ENCODE measurements around the gene CEP290. TPM values are rescaled to one million over a fixed set of nuclear protein-coding genes. Genes with fewer than 3 reads are reported as not detected.

The CEP290 gene
- total and polyA plus RNA-seq, 2 of the 13 experiments (the other 11 are each of a cell fraction or from before 2014, with no cell fraction given) = 2.4 to 10.8 TPM

- Histone ChIP-seq H3K9me3 (ENCODE audit: low read length) (no peaks in the 10 kb centered on the region), H3K4me2 (ENCODE audit: low read depth, low read length) (no peak overlapping the region), H3K79me2 (ENCODE audit: insufficient read depth, low read length) (no peaks in the 10 kb centered on the region), H2AFZ (ENCODE audit: low read length) (no peak overlapping the region), H3K27me3 (ENCODE audit: control insufficient read depth in 1 of 2, insufficient read depth in 2 of 2, low read length in 2 of 2) (no peaks in the 10 kb centered on the region), H3K4me1 (ENCODE audit: insufficient read depth, low read length) (peaks cover 21% of the 10 kb centered on the region), H3K4me3 (replicated peaks in 1 of 3; ENCODE audit: insufficient read depth in 1 of 3, low read depth in 2 of 3, low read length in 3 of 3) (no peak overlapping the region), H3K9ac (ENCODE audit: insufficient read depth, low read depth, low read length) (no peak overlapping the region), H3K27ac (ENCODE audit: extremely low read length, insufficient read depth, low read length) (no peak overlapping the region), H3K36me3 (replicated peaks in 1 of 2; ENCODE audit: control insufficient read depth in 1 of 2, insufficient read depth in 2 of 2, low read length in 2 of 2) (0 out of 5 replicates have a peak, but pooled peaks cover 0 to 2% of the 10 kb centered on the region in 2 experiments), H4K20me1 (ENCODE audit: insufficient read depth, low read length) (no peaks in the 10 kb centered on the region)
- WGBS (ENCODE audit: low lambda C conversion rate) = 95% methylated on average over 3 of the region's 3 CpGs
- TF ChIP-seq NAIF1 (CRISPR knock-in tag; IDR thresholded peaks at IDR 0.05; ENCODE audit: borderline replicate concordance) (no peak), ZNF484 (CRISPR knock-in tag; IDR thresholded peaks at IDR 0.05; ENCODE audit: borderline replicate concordance, low read depth) (no peak), PCBP1 (IDR thresholded peaks at IDR 0.05; ENCODE audit: borderline replicate concordance, low read depth, low read length) (no peak), ESRRA (CRISPR knock-in tag; IDR thresholded peaks at IDR 0.05; ENCODE audit: low read depth) (no peak), DMAP1 (CRISPR knock-in tag; IDR thresholded peaks at IDR 0.05) (no peak), TRIM22 (IDR thresholded peaks at IDR 0.05) (no peak), EED (CRISPR knock-in tag; IDR thresholded peaks at IDR 0.05) (no peak), NKX3-1 (CRISPR knock-in tag; IDR thresholded peaks at IDR 0.05) (no peak), SNRNP70 (IDR thresholded peaks at IDR 0.05; ENCODE audit: low read depth, low read length) (no peak), FOXC1 (CRISPR knock-in tag; IDR thresholded peaks at IDR 0.05; ENCODE audit: borderline replicate concordance) (no peak), GFI1 (CRISPR knock-in tag; IDR thresholded peaks at IDR 0.05; ENCODE audit: borderline replicate concordance) (no peak), ZNF792 (CRISPR knock-in tag; IDR thresholded peaks at IDR 0.05) (no peak), MED8 (CRISPR knock-in tag; IDR thresholded peaks at IDR 0.05; ENCODE audit: insufficient replicate concordance) (no peak), UBTF (CRISPR knock-in tag; IDR thresholded peaks at IDR 0.05) (no peak), KMT2B (CRISPR knock-in tag; IDR thresholded peaks at IDR 0.05) (no peak), NCOA5 (CRISPR knock-in tag; IDR thresholded peaks at IDR 0.05) (no peak), TFAP4 (IDR thresholded peaks at IDR 0.05; ENCODE audit: borderline replicate concordance, low read depth) (no peak)
- no TSS peak for BruUV-seq (replicated peaks)
- ATAC-seq = no peak
- in situ Hi-C loops (cut with HindIII; ENCODE audit: extremely low pct_ligation_motif_present, low pct_unique_long_range_greater_than_20kb) (no loop called here), intact Hi-C loops (cut with micrococcal nuclease; ENCODE audit: unreplicated experiment) (no loop called here)
- ChIA-PET POLR2A (no interaction called here), CTCF (ENCODE audit: low intra/inter-chr PET ratio, low total read pairs) (no interaction called here)
- DNase-seq (ENCODE audit: low spot score) = no peak
- no peak for FAIRE-seq
Observed at GRCh38 chr12:88184196-88184595, 42.3 kb upstream of the CEP290 start.
